CD4-positive, alpha-beta memory T cell (primary cell): Measurements from ENCODE around the gene SPTBN5. TPM values are rescaled to one million over a fixed set of nuclear protein-coding genes. Genes with fewer than 3 reads are reported as not detected.

Source experiments
- CTCF ChIA-PET: fragments of 350-600 bp; sonication (Branson Sonifier 250); formaldehyde crosslinking; loops from one replicate; lab custom pipeline; 2021; ENCODE audit warnings: inconsistent platforms; ENCODE audit not compliant: partially characterized antibody; lab: Charles Lee
- POLR2A ChIA-PET: fragments of 350-600 bp; sonication (Branson Sonifier 250); formaldehyde crosslinking; loops from one replicate; lab custom pipeline; 2021; ENCODE audit not compliant: partially characterized antibody; lab: Charles Lee
- DNase-seq, 5 donors: peaks; one replicate each; pipeline versions ENCODE4 v3.0.0 to v3.0.0-alpha.2; 2020 to 2022; ENCODE audit warnings: mixed read lengths in 1 of 5
- H3K27ac ChIP-seq: one replicate; pipeline ENCODE4 v1.7.0; 2013; ENCODE audit warnings: low read depth, low read length
- H3K27me3 ChIP-seq: 2 replicates; pipeline ENCODE4 v1.7.0; 2013; ENCODE audit warnings: mild to moderate bottlenecking, low read length, moderate library complexity; ENCODE audit not compliant: insufficient read depth
- H3K36me3 ChIP-seq: 2 replicates; pipeline ENCODE4 v1.7.0; 2013; ENCODE audit warnings: mild to moderate bottlenecking, low read length, moderate library complexity; ENCODE audit not compliant: insufficient read depth
- H3K4me1 ChIP-seq: 2 replicates; pipeline ENCODE4 v1.7.0; 2013; ENCODE audit warnings: mild to moderate bottlenecking, low read length, moderate library complexity; ENCODE audit not compliant: insufficient read depth
- H3K4me3 ChIP-seq, 2 donors: one replicate each; pipeline ENCODE4 v1.7.0; 2013; ENCODE audit warnings: low read length in 2 of 2, mild to moderate bottlenecking in 1 of 2
- H3K9me3 ChIP-seq, 2 donors: one replicate each; pipeline ENCODE4 v1.7.0; 2013; ENCODE audit warnings: low read length in 2 of 2, control low read depth in 1 of 2; ENCODE audit not compliant: control insufficient read depth in 1 of 2
- H3K27ac Mint-ChIP-seq, 7 donors: one replicate each; pipeline ENCODE4 v1.8.0; 2020 to 2021; ENCODE audit warnings: mixed read lengths in 7 of 7, mild to moderate bottlenecking in 6 of 7, inconsistent platforms in 3 of 7, moderate library complexity in 3 of 7
- H3K27me3 Mint-ChIP-seq, 2 donors: one replicate each; pipeline ENCODE4 v1.8.0; 2020 to 2021; ENCODE audit warnings: mixed read lengths in 2 of 2
- H3K36me3 Mint-ChIP-seq, 2 donors: one replicate each; pipeline ENCODE4 v1.8.0; 2020 to 2021; ENCODE audit warnings: mixed read lengths in 2 of 2, inconsistent platforms in 1 of 2, mild to moderate bottlenecking in 1 of 2
- H3K4me1 Mint-ChIP-seq, 4 donors: one replicate each; pipeline ENCODE4 v1.8.0; 2020 to 2021; ENCODE audit warnings: mixed read lengths in 4 of 4, mild to moderate bottlenecking in 1 of 4
- H3K4me3 Mint-ChIP-seq, 8 donors: one replicate each; pipeline ENCODE4 v1.8.0; 2020 to 2021; ENCODE audit warnings: mixed read lengths in 8 of 8, mild to moderate bottlenecking in 7 of 8, moderate library complexity in 6 of 8, inconsistent platforms in 3 of 8
- H3K9me3 Mint-ChIP-seq, 8 donors: one replicate each; pipeline ENCODE4 v1.8.0; 2020 to 2021; ENCODE audit warnings: mixed read lengths in 8 of 8, mild to moderate bottlenecking in 5 of 8, inconsistent platforms in 3 of 8, moderate library complexity in 1 of 8
- intact Hi-C: fragments of 100-400 bp; cut with micrococcal nuclease; formaldehyde crosslinking; loops from one replicate; pipeline ENCODE4 v1.15.1; 2023
- polyA plus RNA-seq, 2 donors: library from polyadenylated mRNA; unstranded; fragments of 300-500 nt; fragmentation: Illumina TruSeq; gene quantifications; one replicate each; pipeline ENCODE4 v1.2.3, GENCODE V29; 2021
- total RNA-seq, 2 experiments: library from RNA; stranded (reverse); gene quantifications; one replicate each; pipeline ENCODE4 v1.2.3, GENCODE V29; 2021

SPTBN5 gene
- total and polyA plus RNA-seq, 4 experiments from 2014 or later = 0.03 to 2.7 (median 2.4) TPM; not detected in 1

DNA sequence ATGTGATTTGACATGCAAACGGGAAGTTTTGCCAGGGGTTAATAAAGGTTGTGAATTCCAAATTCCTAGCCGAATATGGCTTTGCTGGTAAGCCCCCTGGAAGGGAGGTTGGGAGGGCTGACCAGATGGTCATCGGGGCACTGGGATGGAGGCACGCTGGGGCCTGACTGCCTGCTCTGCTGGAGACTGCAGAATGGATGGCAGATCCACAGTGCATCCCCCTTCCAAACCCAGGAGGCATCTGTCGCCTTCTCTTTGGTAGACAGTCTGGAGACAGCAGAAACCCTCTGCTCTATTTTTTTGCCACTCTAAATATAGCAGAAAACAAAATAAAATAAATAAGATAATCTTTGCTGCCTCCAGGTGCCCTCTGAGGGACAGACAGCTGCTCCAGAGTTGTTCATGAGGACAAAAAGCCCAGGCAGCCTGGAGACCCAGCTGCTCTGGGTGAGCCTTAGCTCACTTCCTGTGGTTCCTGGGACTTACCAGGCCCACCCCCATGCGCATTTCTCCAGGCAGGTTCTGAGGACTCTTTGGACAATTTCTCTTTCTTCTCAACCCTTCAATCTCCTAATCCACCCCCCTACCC is 6.1 kb upstream of the SPTBN5 start:
- Mint-ChIP-seq H3K27me3 (no peaks in the 10 kb centered on the region), H3K36me3 (peaks cover 13 to 43% of the 10 kb centered on the region in 2 donors), H3K9me3 (no peaks in the 10 kb centered on the region), H3K27ac (peak overlapping the region in 5 of 7 donors; percentile 21 to 77 (median 61)), H3K4me1 (peaks cover 15 to 31% (median 22%) of the 10 kb centered on the region in 4 donors), H3K4me3 (no peak overlapping the region)
- Histone ChIP-seq H3K9me3 (no peaks in the 10 kb centered on the region), H3K27me3 (no peaks in the 10 kb centered on the region), H3K4me3 (no peak overlapping the region), H3K27ac (no peak overlapping the region), H3K36me3 (peaks cover 10% of the 10 kb centered on the region), H3K4me1 (peaks cover 11% of the 10 kb centered on the region)
- no peak for DNase-seq
- ChIA-PET POLR2A (interaction anchor here (1.1 to 1.5 kb wide), 4 partner anchors 8 to 127 kb away, joined by 3 to 5 read pairs (median 4); no protein-coding TSS in a partner anchor), CTCF (interaction anchor here (1.1 to 9.1 kb wide), 4 partner anchors 36 to 127 kb away, joined by 3 to 287 read pairs (median 66); partner anchors contain the start of gene MAPKBP1)
- intact Hi-C loops = loop anchor here (5.0 kb wide), 1 partner anchor 72 kb away; the partner anchor contains the start of gene EHD4

GRCh38 chr15:41897363-41897799 is 3.5 kb upstream of the SPTBN5 start:
- DNase-seq = no peak
- H3K27ac ChIP-seq = peak overlapping the region; percentile 40
- H3K9me3 ChIP-seq = no peaks in the 10 kb centered on the region
- POLR2A ChIA-PET = interaction anchor here (1.2 to 1.7 kb wide), 2 partner anchors 40 to 70 kb away, joined by 3 to 4 read pairs; no protein-coding TSS in a partner anchor
- Mint-ChIP-seq H3K4me3 (peak overlapping the region in 2 of 8 donors; percentile 20 to 54), H3K36me3 (peaks cover 13 to 39% of the 10 kb centered on the region in 2 donors), H3K9me3 (peaks cover 0 to under 1% (median 0%) of the 10 kb centered on the region in 8 donors), H3K4me1 (peaks cover 12 to 49% (median 32%) of the 10 kb centered on the region in 4 donors), H3K27me3 (no peaks in the 10 kb centered on the region), H3K27ac (peak overlapping the region; percentile 96 to 99 (median 98))
- H3K36me3 ChIP-seq = peaks cover 10% of the 10 kb centered on the region
- no peaks in the 10 kb centered on the region for H3K27me3 ChIP-seq
- CTCF ChIA-PET = interaction anchor here (0.6 to 2.8 kb wide), 3 partner anchors 11 to 124 kb away, joined by 3 to 6 read pairs (median 3); partner anchors contain the start of gene MAPKBP1
- peaks cover 32% of the 10 kb centered on the region for H3K4me1 ChIP-seq
- H3K4me3 ChIP-seq = no peak overlapping the region
- intact Hi-C loops = no loop called here

DNA sequence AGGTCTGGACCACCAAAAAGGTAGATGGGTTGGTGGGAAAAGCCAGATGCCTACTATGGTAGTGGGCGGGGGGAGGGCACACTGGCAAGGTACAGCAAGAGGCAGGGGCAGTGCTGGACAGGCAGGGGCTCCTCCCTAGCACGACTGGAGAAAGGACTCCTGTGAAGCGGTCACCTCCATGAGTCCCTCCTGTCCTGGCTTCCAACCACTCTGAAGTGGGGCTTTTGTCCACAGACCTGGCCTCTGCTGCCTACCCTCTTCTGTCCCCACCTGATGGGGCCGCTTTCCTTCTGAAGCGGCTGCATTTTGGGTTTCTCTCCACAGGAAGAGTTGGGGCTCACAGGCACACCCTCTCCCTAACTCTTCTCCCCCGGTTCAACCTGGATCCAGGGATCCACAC is 2.7 kb upstream of the SPTBN5 start:
- CTCF ChIA-PET = interaction anchor here (2.3 to 4.8 kb wide), 3 partner anchors 10 to 123 kb away, joined by 6 to 28 read pairs (median 9); partner anchors contain the start of gene MAPKBP1
- Histone ChIP-seq H3K9me3 (no peaks in the 10 kb centered on the region), H3K4me1 (peaks cover 38% of the 10 kb centered on the region), H3K27me3 (no peaks in the 10 kb centered on the region), H3K27ac (peak overlapping the region; percentile 40), H3K36me3 (peaks cover 5% of the 10 kb centered on the region), H3K4me3 (no peak overlapping the region)
- Mint-ChIP-seq H3K4me1 (peaks cover 14 to 57% (median 34%) of the 10 kb centered on the region in 4 donors), H3K4me3 (peak overlapping the region in 1 of 8 donors; percentile 20), H3K36me3 (peaks cover 11 to 34% of the 10 kb centered on the region in 2 donors), H3K27me3 (no peaks in the 10 kb centered on the region), H3K9me3 (peaks cover 0 to 1% (median 0%) of the 10 kb centered on the region in 8 donors), H3K27ac (peak overlapping the region; percentile 96 to 99 (median 98))
- POLR2A ChIA-PET = interaction anchor here (1.2 to 2.7 kb wide), 5 partner anchors 7 to 70 kb away, joined by 3 to 28 read pairs (median 10); no protein-coding TSS in a partner anchor
- intact Hi-C loops = no loop called here
- DNase-seq = no peak

DNA sequence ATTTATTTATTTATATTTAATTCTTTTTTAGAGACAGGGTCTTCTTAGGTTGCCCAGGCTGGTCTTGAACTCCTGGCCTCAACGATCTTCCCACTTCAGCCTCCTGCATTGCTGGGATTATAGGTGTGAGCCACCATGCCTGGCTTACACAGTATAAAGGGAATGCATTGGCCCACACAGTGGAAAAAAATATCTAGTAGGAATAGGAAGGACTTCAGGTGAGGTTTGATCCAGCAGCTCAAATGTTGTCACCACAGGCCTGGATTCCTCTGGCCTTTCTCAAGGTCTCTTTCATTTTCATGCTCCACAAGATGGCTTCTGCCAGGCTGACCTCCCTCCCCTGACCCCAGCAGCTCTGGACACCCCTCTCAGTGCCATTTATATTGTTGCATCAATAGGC is 2.1 kb upstream of the SPTBN5 start:
- Mint-ChIP-seq H3K27ac (peak overlapping the region; percentile 96 to 99 (median 98)), H3K27me3 (no peaks in the 10 kb centered on the region), H3K36me3 (peaks cover 7 to 29% of the 10 kb centered on the region in 2 donors), H3K9me3 (peaks cover 0 to 1% (median 0%) of the 10 kb centered on the region in 8 donors), H3K4me3 (peak overlapping the region in 3 of 8 donors; percentile 4 to 45 (median 31)), H3K4me1 (peaks cover 14 to 61% (median 34%) of the 10 kb centered on the region in 4 donors)
- Histone ChIP-seq H3K4me1 (peaks cover 38% of the 10 kb centered on the region), H3K36me3 (peaks cover 5% of the 10 kb centered on the region), H3K4me3 (no peak overlapping the region), H3K27me3 (no peaks in the 10 kb centered on the region), H3K9me3 (no peaks in the 10 kb centered on the region), H3K27ac (peak overlapping the region; percentile 40)
- DNase-seq = no peak
- intact Hi-C loops = loop anchor here (1.0 to 2.0 kb wide), 3 partner anchors 8 to 121 kb away; partner anchors contain the start of gene MAPKBP1
- POLR2A ChIA-PET = interaction anchor here (0.6 to 2.7 kb wide), 8 partner anchors 8 to 292 kb away, joined by 3 to 28 read pairs (median 8); partner anchors contain the start of genes EHD4 and MAPKBP1
- CTCF ChIA-PET = interaction anchor here (0.8 to 5.9 kb wide), 6 partner anchors 8 to 123 kb away, joined by 3 to 49 read pairs (median 18); partner anchors contain the start of gene MAPKBP1

DNA sequence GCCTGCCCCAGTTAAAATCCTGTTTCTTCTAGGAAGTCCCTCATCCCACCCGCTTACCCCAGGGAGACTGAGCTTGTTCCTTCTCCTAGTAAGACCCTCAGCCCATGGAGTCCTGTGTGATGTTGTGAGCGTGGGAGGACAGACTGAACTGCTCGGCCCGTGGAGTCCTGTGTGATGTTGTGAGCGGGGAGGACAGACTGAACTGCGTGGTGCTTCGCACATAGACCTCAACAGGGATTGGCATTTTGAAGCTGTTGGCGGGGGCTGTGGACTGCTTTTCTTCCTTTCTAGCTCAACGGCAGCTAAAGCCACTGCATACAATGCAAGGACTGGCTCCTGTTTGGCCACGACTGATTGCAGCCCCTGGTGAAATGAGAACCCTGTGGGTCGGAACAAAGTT is 1.6 kb upstream of the SPTBN5 start:
- H3K36me3 ChIP-seq = peaks cover 5% of the 10 kb centered on the region
- peaks cover 14 to 66% (median 35%) of the 10 kb centered on the region in 4 donors for H3K4me1 Mint-ChIP-seq
- peak in 1 of 5 donors; percentile 17 for DNase-seq
- H3K27me3 ChIP-seq = no peaks in the 10 kb centered on the region
- intact Hi-C loops = loop anchor here (1.0 to 2.0 kb wide), 3 partner anchors 9 to 121 kb away; partner anchors contain the start of gene MAPKBP1
- CTCF ChIA-PET = interaction anchor here (0.5 to 5.9 kb wide), 10 partner anchors 9 to 610 kb away, joined by 3 to 49 read pairs (median 5); partner anchors contain the start of gene MAPKBP1
- no peaks in the 10 kb centered on the region for H3K27me3 Mint-ChIP-seq
- no peaks in the 10 kb centered on the region for H3K9me3 ChIP-seq
- peak overlapping the region; percentile 69 to 91 (median 80) for H3K4me3 Mint-ChIP-seq
- peaks cover 38% of the 10 kb centered on the region for H3K4me1 ChIP-seq
- peak overlapping the region; percentile 80 for H3K27ac ChIP-seq
- H3K4me3 ChIP-seq = no peak overlapping the region
- H3K9me3 Mint-ChIP-seq = peaks cover 0 to 1% (median 0%) of the 10 kb centered on the region in 8 donors
- peak overlapping the region; percentile 97 to 99 (median 99) for H3K27ac Mint-ChIP-seq
- POLR2A ChIA-PET = interaction anchor here (0.6 to 4.1 kb wide), 17 partner anchors 8 to 291 kb away, joined by 3 to 28 read pairs (median 5); partner anchors contain the start of genes EHD4, JMJD7 and MAPKBP1
- peaks cover 7 to 28% of the 10 kb centered on the region in 2 donors for H3K36me3 Mint-ChIP-seq

DNA sequence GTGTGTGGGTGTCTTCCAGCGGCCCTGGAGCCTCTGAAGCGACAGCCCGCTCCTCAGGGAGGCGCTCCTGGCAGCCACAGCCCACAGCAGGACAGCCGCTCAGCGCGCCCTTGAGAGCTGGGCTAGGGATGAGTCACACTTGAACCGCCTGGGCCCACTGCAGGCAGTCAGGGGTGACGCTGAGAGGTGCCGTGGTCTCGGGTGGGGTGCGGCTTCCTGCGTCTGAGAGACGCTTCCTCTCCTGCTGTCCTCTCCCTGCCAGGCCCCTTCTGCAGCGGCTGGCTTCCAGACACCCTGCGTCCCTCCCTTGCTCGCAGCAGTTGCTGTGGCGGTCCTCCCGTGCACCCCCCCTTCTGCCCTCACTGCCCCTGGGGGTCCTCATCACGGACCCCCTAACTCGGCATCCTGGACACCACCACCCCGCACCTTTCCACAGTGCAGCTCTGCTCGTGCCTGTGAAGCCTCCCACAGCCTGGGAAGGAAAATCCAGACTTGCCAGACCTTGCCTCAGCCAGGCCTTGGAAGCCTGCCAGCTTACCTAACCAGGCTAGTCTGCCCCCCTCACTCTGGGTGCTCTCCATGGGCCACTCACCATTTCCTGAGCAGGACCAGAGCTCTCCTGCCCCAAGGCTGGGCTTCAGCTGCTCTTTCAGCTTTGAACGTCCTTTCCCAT is 1.1 kb upstream of the SPTBN5 start:
- DNase-seq = peak; percentile 86 to 95 (median 87)
- peaks cover 7 to 28% of the 10 kb centered on the region in 2 donors for H3K36me3 Mint-ChIP-seq
- H3K9me3 ChIP-seq = no peaks in the 10 kb centered on the region
- H3K4me3 ChIP-seq = peak overlapping the region; percentile 12 to 29
- ChIA-PET POLR2A (interaction anchor here (0.8 to 4.1 kb wide), 18 partner anchors 9 to 233 kb away, joined by 3 to 28 read pairs (median 4); partner anchors contain the start of genes EHD4, JMJD7 and MAPKBP1), CTCF (interaction anchor here (0.5 to 5.9 kb wide), 10 partner anchors 9 to 610 kb away, joined by 3 to 49 read pairs (median 5); partner anchors contain the start of gene MAPKBP1)
- no peaks in the 10 kb centered on the region for H3K27me3 Mint-ChIP-seq
- H3K27ac ChIP-seq = peak overlapping the region; percentile 80
- intact Hi-C loops = loop anchor here (1.0 to 2.0 kb wide), 3 partner anchors 9 to 120 kb away; partner anchors contain the start of gene MAPKBP1
- H3K9me3 Mint-ChIP-seq = peaks cover 0 to 1% (median 0%) of the 10 kb centered on the region in 8 donors
- peaks cover 14 to 66% (median 36%) of the 10 kb centered on the region in 4 donors for H3K4me1 Mint-ChIP-seq
- peak overlapping the region; percentile 97 to 99 (median 99) for H3K27ac Mint-ChIP-seq
- peaks cover 38% of the 10 kb centered on the region for H3K4me1 ChIP-seq
- no peaks in the 10 kb centered on the region for H3K36me3 ChIP-seq
- peak overlapping the region; percentile 69 to 91 (median 80) for H3K4me3 Mint-ChIP-seq
- no peaks in the 10 kb centered on the region for H3K27me3 ChIP-seq
